SK-N-SH (cell line): ENCODE measurements around the gene RCSD1. TPM values are rescaled to one million over a fixed set of nuclear protein-coding genes. Genes with fewer than 3 reads are reported as not detected.

ENCODE experiments used
- CTCF ChIA-PET: fragments of 300-600, 350-600 bp; formaldehyde crosslinking; extraction: SDS; loops from one replicate; lab custom pipeline; 2021; lab: Yijun Ruan, JAX
- POLR2A ChIA-PET: fragments of 350-600 bp; sonication (Branson Sonifier 250); formaldehyde crosslinking; extraction: SDS; loops from one replicate; lab custom pipeline; 2020; ENCODE audit warnings: antibody characterized with exemption, inconsistent platforms; lab: Yijun Ruan, JAX
- DNase-seq: peaks from one replicate; pipeline ENCODE4 v3.0.0; 2012
- H2AFZ ChIP-seq: fragments of 200-600 bp; sonication (generic); 2 replicates; pipeline ENCODE4 v1.8.1; 2016; ENCODE audit warnings: antibody characterized with exemption, mild to moderate bottlenecking, low read depth
- H3F3A ChIP-seq: fragments of 200-600 bp; sonication (generic); replicated peaks from 2 replicates; pipeline ENCODE3; 2016; ENCODE audit warnings: antibody characterized with exemption, mild to moderate bottlenecking; ENCODE audit not compliant: insufficient read depth
- H3K27ac ChIP-seq, 2 experiments: fragments of 200-500 bp in 1 of 2; fragments of 200-600 bp in 1 of 2; sonication (Bioruptor generic) in 1 of 2; sonication (generic), shearing (Covaris generic) in 1 of 2; 2 replicates each; pipeline versions ENCODE4 v1.5.1 to v1.6.1; 2014 to 2016; ENCODE audit warnings: low read depth in 2 of 2, inconsistent platforms in 1 of 2, low read length in 1 of 2, mild to moderate bottlenecking in 1 of 2, mixed read lengths in 1 of 2
- H3K27me3 ChIP-seq: fragments of 200-600 bp; sonication (generic), shearing (Covaris generic); 2 replicates; pipeline ENCODE4 v1.6.1; 2016; ENCODE audit warnings: mixed run types; ENCODE audit not compliant: insufficient read depth
- H3K36me3 ChIP-seq, 2 experiments: fragments of 200-500 bp in 1 of 2; fragments of 200-600 bp in 1 of 2; sonication (Bioruptor generic) in 1 of 2; sonication (generic) in 1 of 2; replicated peaks in 1 of 2; 2 replicates each; pipeline versions ENCODE3 to v1.5.1; 2014 to 2016; ENCODE audit warnings: low read length in 1 of 2, mild to moderate bottlenecking in 1 of 2; ENCODE audit not compliant: insufficient read depth in 2 of 2, control insufficient read depth in 1 of 2
- H3K4me1 ChIP-seq, 2 experiments: fragments of 200-500 bp in 1 of 2; fragments of 200-600 bp in 1 of 2; sonication (Bioruptor generic) in 1 of 2; sonication (generic), shearing (Covaris generic) in 1 of 2; 2 replicates each; pipeline versions ENCODE4 v1.5.1 to v1.6.1; 2014 to 2016; ENCODE audit warnings: low read depth in 1 of 2, low read length in 1 of 2, mixed run types in 1 of 2; ENCODE audit not compliant: insufficient read depth in 2 of 2, control insufficient read depth in 1 of 2
- H3K4me2 ChIP-seq: fragments of 200-600 bp; sonication (generic), shearing (Covaris generic); 2 replicates; pipeline ENCODE4 v1.6.1; 2017; ENCODE audit warnings: mixed run types
- H3K4me3 ChIP-seq, 2 experiments: fragments of 200-500 bp in 1 of 2; fragments of 200-600 bp in 1 of 2; sonication (Bioruptor generic) in 1 of 2; sonication (generic), shearing (Covaris generic) in 1 of 2; 2 replicates each; pipeline versions ENCODE4 v1.5.1 to v1.8.1; 2014 to 2016; ENCODE audit warnings: low read depth in 2 of 2, inconsistent platforms in 1 of 2, low read length in 1 of 2, mild to moderate bottlenecking in 1 of 2, mixed read lengths in 1 of 2, moderate library complexity in 1 of 2
- H3K79me2 ChIP-seq: fragments of 200-600 bp; sonication (generic); 2 replicates; pipeline ENCODE4 v1.8.1; 2017; ENCODE audit warnings: mild to moderate bottlenecking; ENCODE audit not compliant: insufficient read depth
- H3K9ac ChIP-seq: fragments of 200-600 bp; sonication (generic); 2 replicates; pipeline ENCODE4 v1.6.1; 2017; ENCODE audit warnings: mixed run types
- H3K9me2 ChIP-seq: fragments of 200-600 bp; sonication (generic); 2 replicates; pipeline ENCODE4 v1.6.1; 2017; ENCODE audit warnings: mixed run types
- H3K9me3 ChIP-seq: fragments of 200-600 bp; sonication (generic); 2 replicates; pipeline ENCODE4 v1.6.1; 2017; ENCODE audit warnings: mixed run types, mild to moderate bottlenecking, moderate library complexity
- H4K20me1 ChIP-seq: fragments of 200-600 bp; sonication (generic); 2 replicates; pipeline ENCODE4 v1.6.1; 2017; ENCODE audit warnings: mild to moderate bottlenecking, mixed run types; ENCODE audit not compliant: insufficient read depth
- FOXM1 ChIP-seq: IDR thresholded peaks from 2 replicates; pipeline ENCODE4 v1.4.0; 2012; ENCODE audit warnings: low read depth, mild to moderate bottlenecking
- GABPA ChIP-seq: IDR thresholded peaks from 2 replicates; pipeline ENCODE4 v1.4.0; 2012; ENCODE audit warnings: low read depth, mild to moderate bottlenecking
- GATA2 ChIP-seq: sonication (generic); formaldehyde crosslinking; IDR thresholded peaks from 2 replicates; pipeline ENCODE4 v1.5.0; 2020; ENCODE audit warnings: mild to moderate bottlenecking, missing genetic modification reagents
- JUND ChIP-seq: IDR thresholded peaks from 2 replicates; pipeline ENCODE4 v1.4.0; 2012
- MXI1 ChIP-seq: IDR thresholded peaks from 2 replicates; pipeline ENCODE4 v1.6.1; 2012; ENCODE audit warnings: mild to moderate bottlenecking, low read depth, low read length, improper control_type of control experiment
- NFIC ChIP-seq: IDR thresholded peaks from 2 replicates; pipeline ENCODE4 v1.4.0; 2012; ENCODE audit warnings: borderline replicate concordance
- NRF1 ChIP-seq: IDR thresholded peaks from 2 replicates; pipeline ENCODE4 v1.6.1; 2012; ENCODE audit warnings: low read depth, mild to moderate bottlenecking, low read length
- POLR2AphosphoS5 ChIP-seq: IDR thresholded peaks from 2 replicates; pipeline ENCODE4 v1.6.1; 2012; ENCODE audit warnings: low read depth, low read length
- RCOR1 ChIP-seq: fragments of 150-350 bp; IDR thresholded peaks from 2 replicates; pipeline ENCODE4 v1.6.1; 2017; ENCODE audit warnings: antibody characterized with exemption, low read length
- SIN3A ChIP-seq: IDR thresholded peaks from 2 replicates; pipeline ENCODE4 v1.6.1; 2012; ENCODE audit warnings: low read depth, mild to moderate bottlenecking, low read length, moderate library complexity, borderline replicate concordance
- SMC3 ChIP-seq: IDR thresholded peaks from 2 replicates; pipeline ENCODE4 v1.6.1; 2012; ENCODE audit warnings: low read depth, low read length, improper control_type of control experiment
- TAF1 ChIP-seq: IDR thresholded peaks from 2 replicates; pipeline ENCODE4 v1.6.1; 2012; ENCODE audit warnings: low read depth, mild to moderate bottlenecking, low read length, moderate library complexity, borderline replicate concordance
- WGBS: methylation state at CpG from one replicate; pipeline ENCODE4 v1.1.6; 2017; ENCODE audit warnings: low lambda C conversion rate; 5-methylcytosine and 5-hydroxymethylcytosine counted together
- polyA plus RNA-seq, 3 experiments: library from polyadenylated mRNA; depleted of rRNA; stranded (reverse); fragments of >200 nt; gene quantifications; 2 replicates each; pipeline ENCODE4 v1.2.3, GENCODE V29; 2012
- TF ChIP-seq, protein P1 (sequence below): fragments of 200-600 bp; sonication (generic); IDR thresholded peaks from 2 replicates; pipeline ENCODE4 v1.6.1; 2017; ENCODE audit warnings: antibody characterized with exemption, mild to moderate bottlenecking, moderate library complexity
- TF ChIP-seq, protein P2 (sequence below): IDR thresholded peaks from 2 replicates; pipeline ENCODE4 v1.4.0; 2012; ENCODE audit warnings: low read depth, borderline replicate concordance
- TF ChIP-seq, protein P3 (sequence below): fragments of 150-350 bp; IDR thresholded peaks from 2 replicates; pipeline ENCODE4 v1.6.1; 2017; ENCODE audit warnings: antibody characterized with exemption, low read length, low read depth, borderline replicate concordance
- TF ChIP-seq, protein P4 (sequence below): IDR thresholded peaks from 2 replicates; pipeline ENCODE4; 2012

The RCSD1 gene
- polyA plus RNA-seq, 1 of the 3 experiments (the other 2 are of a cell fraction): 0.02 TPM

DNA sequence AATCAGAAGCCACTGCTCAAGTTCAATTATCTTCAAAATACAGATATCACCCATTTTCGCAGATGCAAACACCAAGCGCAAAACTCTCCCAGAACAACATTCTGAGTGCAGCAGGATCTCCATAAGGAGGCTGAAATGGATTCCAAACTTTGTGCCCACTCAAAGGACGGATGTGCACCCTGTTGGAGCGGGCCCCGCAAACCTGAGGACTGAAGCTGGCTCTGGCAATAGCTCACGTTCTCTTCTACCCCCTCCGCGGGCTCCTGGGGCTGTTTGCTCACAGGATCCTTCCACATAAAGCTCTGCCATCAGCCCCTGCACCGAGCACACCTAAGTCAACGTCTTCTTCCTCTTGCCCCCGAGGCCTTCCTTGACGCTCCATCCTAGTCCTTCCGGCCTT lies 11.7 kb upstream of the RCSD1 start (continued):
- TF ChIP-seq, protein P1, sequence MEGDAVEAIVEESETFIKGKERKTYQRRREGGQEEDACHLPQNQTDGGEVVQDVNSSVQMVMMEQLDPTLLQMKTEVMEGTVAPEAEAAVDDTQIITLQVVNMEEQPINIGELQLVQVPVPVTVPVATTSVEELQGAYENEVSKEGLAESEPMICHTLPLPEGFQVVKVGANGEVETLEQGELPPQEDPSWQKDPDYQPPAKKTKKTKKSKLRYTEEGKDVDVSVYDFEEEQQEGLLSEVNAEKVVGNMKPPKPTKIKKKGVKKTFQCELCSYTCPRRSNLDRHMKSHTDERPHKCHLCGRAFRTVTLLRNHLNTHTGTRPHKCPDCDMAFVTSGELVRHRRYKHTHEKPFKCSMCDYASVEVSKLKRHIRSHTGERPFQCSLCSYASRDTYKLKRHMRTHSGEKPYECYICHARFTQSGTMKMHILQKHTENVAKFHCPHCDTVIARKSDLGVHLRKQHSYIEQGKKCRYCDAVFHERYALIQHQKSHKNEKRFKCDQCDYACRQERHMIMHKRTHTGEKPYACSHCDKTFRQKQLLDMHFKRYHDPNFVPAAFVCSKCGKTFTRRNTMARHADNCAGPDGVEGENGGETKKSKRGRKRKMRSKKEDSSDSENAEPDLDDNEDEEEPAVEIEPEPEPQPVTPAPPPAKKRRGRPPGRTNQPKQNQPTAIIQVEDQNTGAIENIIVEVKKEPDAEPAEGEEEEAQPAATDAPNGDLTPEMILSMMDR: no peak
- TF ChIP-seq NFIC (no peak), TAF1 (no peak), GABPA (no peak)

DNA sequence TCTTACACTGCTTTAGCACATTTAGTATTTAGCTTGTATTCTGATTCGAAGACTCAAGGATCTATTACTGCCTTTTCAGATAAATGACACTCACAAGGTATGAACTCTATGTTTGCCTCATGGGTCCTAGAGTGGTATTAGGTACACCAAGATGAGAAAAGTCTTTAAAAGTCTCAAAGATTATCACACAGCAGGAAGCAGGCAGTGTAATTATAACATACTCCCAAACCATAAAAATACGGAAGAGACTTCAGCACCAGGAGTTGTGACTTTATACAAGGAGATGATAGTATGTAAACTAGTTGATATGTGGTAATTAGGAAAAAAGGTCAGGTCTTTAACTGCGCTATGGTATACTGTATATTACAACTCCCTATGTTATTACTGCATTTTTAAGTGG lies 11.2 kb upstream of the RCSD1 start:
- no peaks in the 10 kb centered on the region for H4K20me1 ChIP-seq
- H3K9me2 ChIP-seq: no peaks in the 10 kb centered on the region
- no peak overlapping the region for H3K9ac ChIP-seq
- POLR2A ChIA-PET: no interaction called here
- TF ChIP-seq, protein P2, sequence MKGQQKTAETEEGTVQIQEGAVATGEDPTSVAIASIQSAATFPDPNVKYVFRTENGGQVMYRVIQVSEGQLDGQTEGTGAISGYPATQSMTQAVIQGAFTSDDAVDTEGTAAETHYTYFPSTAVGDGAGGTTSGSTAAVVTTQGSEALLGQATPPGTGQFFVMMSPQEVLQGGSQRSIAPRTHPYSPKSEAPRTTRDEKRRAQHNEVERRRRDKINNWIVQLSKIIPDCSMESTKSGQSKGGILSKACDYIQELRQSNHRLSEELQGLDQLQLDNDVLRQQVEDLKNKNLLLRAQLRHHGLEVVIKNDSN: no peak
- TF ChIP-seq JUND: no peak
- no peak for TF ChIP-seq NFIC
- no peak for TF ChIP-seq FOXM1
- TF ChIP-seq NRF1: no peak
- TF ChIP-seq, protein P3, sequence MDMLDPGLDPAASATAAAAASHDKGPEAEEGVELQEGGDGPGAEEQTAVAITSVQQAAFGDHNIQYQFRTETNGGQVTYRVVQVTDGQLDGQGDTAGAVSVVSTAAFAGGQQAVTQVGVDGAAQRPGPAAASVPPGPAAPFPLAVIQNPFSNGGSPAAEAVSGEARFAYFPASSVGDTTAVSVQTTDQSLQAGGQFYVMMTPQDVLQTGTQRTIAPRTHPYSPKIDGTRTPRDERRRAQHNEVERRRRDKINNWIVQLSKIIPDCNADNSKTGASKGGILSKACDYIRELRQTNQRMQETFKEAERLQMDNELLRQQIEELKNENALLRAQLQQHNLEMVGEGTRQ: no peak
- TF ChIP-seq POLR2AphosphoS5: no peak
- TF ChIP-seq, protein P1: no peak
- no peak for TF ChIP-seq MXI1
- TF ChIP-seq SMC3: no peak
- TF ChIP-seq RCOR1: no peak
- TF ChIP-seq, protein P4, sequence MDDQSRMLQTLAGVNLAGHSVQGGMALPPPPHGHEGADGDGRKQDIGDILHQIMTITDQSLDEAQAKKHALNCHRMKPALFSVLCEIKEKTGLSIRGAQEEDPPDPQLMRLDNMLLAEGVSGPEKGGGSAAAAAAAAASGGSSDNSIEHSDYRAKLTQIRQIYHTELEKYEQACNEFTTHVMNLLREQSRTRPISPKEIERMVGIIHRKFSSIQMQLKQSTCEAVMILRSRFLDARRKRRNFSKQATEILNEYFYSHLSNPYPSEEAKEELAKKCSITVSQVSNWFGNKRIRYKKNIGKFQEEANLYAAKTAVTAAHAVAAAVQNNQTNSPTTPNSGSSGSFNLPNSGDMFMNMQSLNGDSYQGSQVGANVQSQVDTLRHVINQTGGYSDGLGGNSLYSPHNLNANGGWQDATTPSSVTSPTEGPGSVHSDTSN: no peak
- no peak for TF ChIP-seq GATA2 (CRISPR knock-in tag)
- TF ChIP-seq SIN3A: no peak
- H3K79me2 ChIP-seq: no peaks in the 10 kb centered on the region
- H3K4me2 ChIP-seq: no peak overlapping the region
- no peaks in the 10 kb centered on the region for H3K36me3 ChIP-seq
- no peaks in the 10 kb centered on the region; a peak in 1 of 4 replicates for H3K4me1 ChIP-seq
- no peak overlapping the region for H3K4me3 ChIP-seq
- WGBS: 79% methylated on average over 3 of the region's 3 CpGs
- H3F3A ChIP-seq: no peaks in the 10 kb centered on the region
- no peaks in the 10 kb centered on the region for H3K27me3 ChIP-seq
- H2AFZ ChIP-seq: no peak overlapping the region
- CTCF ChIA-PET: no interaction called here
- H3K9me3 ChIP-seq: peaks cover 5% of the 10 kb centered on the region; the same call in 1 of the 2 replicates
- no peak overlapping the region for H3K27ac ChIP-seq
- no peak for DNase-seq
